CD4-positive, CD25-positive, alpha-beta regulatory T cell (primary cell): ENCODE results near the gene OTOP3. TPM values are rescaled to one million over a fixed set of nuclear protein-coding genes. Genes with fewer than 3 reads are reported as not detected.

Experiments
- ATAC-seq, 2 donors: fragments of 150-1000 bp; cut with Tn5 transposase; one replicate each; pipeline ENCODE4 v1.10.0; 2021; ENCODE audit warnings: low read depth in 2 of 2, moderate number of reproducible peaks in 2 of 2, moderate library complexity in 1 of 2
- DNase-seq, 3 donors: peaks; one replicate each; pipeline versions ENCODE4 v3.0.0 to v3.0.0-alpha.2; 2012 to 2022; ENCODE audit warnings: mixed read lengths in 1 of 3
- H3K27ac ChIP-seq: one replicate; pipeline ENCODE4 v1.7.0; 2013; ENCODE audit warnings: mild to moderate bottlenecking, low read length; ENCODE audit not compliant: insufficient read depth, poor library complexity, severe bottlenecking
- H3K27me3 ChIP-seq: one replicate; pipeline ENCODE4 v1.7.0; 2013; ENCODE audit warnings: low read length; ENCODE audit not compliant: control insufficient read depth, insufficient read depth
- H3K36me3 ChIP-seq: one replicate; pipeline ENCODE4 v1.7.0; 2013; ENCODE audit warnings: mild to moderate bottlenecking, low read length, moderate library complexity; ENCODE audit not compliant: control insufficient read depth, insufficient read depth
- H3K4me1 ChIP-seq: 2 replicates; pipeline ENCODE4 v1.7.0; 2013; ENCODE audit warnings: mild to moderate bottlenecking, low read length; ENCODE audit not compliant: insufficient read depth, control insufficient read depth, poor library complexity, severe bottlenecking
- H3K4me3 ChIP-seq: one replicate; pipeline ENCODE4 v1.7.0; 2013; ENCODE audit warnings: low read depth, mild to moderate bottlenecking, low read length, moderate library complexity
- H3K9me3 ChIP-seq, 2 experiments: 1 replicate in 1 of 2; 2 replicates in 1 of 2; pipeline ENCODE4 v1.7.0; 2013; ENCODE audit warnings: low read length in 2 of 2, mild to moderate bottlenecking in 1 of 2, moderate library complexity in 1 of 2; ENCODE audit not compliant: control insufficient read depth in 2 of 2
- H3K27ac Mint-ChIP-seq, 3 donors: one replicate each; pipeline ENCODE4 v1.8.0; 2020 to 2022; ENCODE audit warnings: mild to moderate bottlenecking in 3 of 3, mixed read lengths in 3 of 3, moderate library complexity in 2 of 3
- H3K27me3 Mint-ChIP-seq: one replicate; pipeline ENCODE4 v1.8.0; 2022; ENCODE audit warnings: mild to moderate bottlenecking, mixed read lengths
- H3K36me3 Mint-ChIP-seq: one replicate; pipeline ENCODE4 v1.8.0; 2020; ENCODE audit warnings: mixed read lengths
- H3K4me1 Mint-ChIP-seq, 4 donors: one replicate each; pipeline ENCODE4 v1.8.0; 2020 to 2022; ENCODE audit warnings: mixed read lengths in 4 of 4, mild to moderate bottlenecking in 1 of 4
- H3K4me3 Mint-ChIP-seq, 4 donors: one replicate each; pipeline ENCODE4 v1.8.0; 2020 to 2022; ENCODE audit warnings: mild to moderate bottlenecking in 4 of 4, mixed read lengths in 4 of 4, moderate library complexity in 3 of 4
- H3K9me3 Mint-ChIP-seq, 7 donors: one replicate each; pipeline ENCODE4 v1.8.0; 2020 to 2022; ENCODE audit warnings: mixed read lengths in 7 of 7, mild to moderate bottlenecking in 3 of 7, moderate library complexity in 2 of 7
- polyA plus RNA-seq, 4 donors: library from polyadenylated mRNA; unstranded; fragments of 300-500 nt; fragmentation: Illumina TruSeq; gene quantifications; one replicate each; pipeline ENCODE4 v1.2.3, GENCODE V29; 2021
- total RNA-seq: library from RNA; stranded (reverse); gene quantifications from one replicate; pipeline ENCODE4 v1.2.3, GENCODE V29; 2022

Gene OTOP3
- total and polyA plus RNA-seq, 5 donors from 2014 or later, result not detected

DNA sequence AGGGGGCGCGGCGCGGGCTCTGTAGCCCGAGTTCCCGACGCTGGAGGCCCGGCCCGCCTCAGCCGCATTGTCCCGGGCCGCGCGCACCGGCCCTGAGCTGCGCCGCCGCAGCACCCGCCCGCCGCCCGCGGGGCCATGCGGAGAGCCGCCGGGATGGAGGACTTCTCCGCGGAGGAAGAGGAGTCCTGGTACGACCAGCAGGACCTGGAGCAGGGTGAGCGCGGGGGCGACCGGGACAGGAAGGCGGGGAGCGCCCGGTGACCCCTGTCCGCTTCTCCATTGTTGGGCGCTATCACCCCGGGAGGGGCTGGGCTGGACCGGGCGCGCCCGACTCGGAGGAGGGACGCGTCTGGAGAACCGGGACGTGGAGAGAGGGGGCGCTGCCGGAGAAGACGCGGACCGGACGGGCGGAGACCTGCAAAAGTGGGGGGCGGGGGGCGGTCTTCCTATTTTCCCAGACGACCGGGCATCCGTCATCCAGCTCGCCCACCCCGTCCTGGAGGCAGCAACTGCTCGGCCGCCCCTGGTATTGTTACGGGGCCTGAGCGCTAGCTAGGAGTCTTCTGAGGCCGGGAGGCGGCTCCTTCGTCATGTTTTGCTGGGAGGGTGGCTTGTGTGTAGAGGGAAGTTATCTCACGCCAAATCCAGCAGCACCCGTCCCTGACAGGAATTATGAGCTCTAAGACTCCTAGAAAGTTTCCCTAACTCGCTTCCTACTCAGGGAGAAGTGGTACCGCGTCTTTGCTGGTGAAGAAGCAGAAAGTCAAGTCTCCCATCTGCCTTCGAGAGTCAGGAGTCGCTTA lies 52.4 kb downstream of the OTOP3 start:
- peak overlapping the region; percentile 73 to 91 (median 80) for H3K4me3 Mint-ChIP-seq
- Histone ChIP-seq H3K4me1 (peaks cover 18% of the 10 kb centered on the region), H3K4me3 (no peak overlapping the region), H3K36me3 (no peaks in the 10 kb centered on the region), H3K9me3 (no peaks in the 10 kb centered on the region), H3K27me3 (peaks cover 10% of the 10 kb centered on the region), H3K27ac (no peak overlapping the region)
- peak in 2 of 3 donors; percentile 18 to 27 for DNase-seq
- peak; percentile 33 to 52 for ATAC-seq
- no peaks in the 10 kb centered on the region for H3K9me3 Mint-ChIP-seq
- peaks cover 31% of the 10 kb centered on the region for H3K27me3 Mint-ChIP-seq
- H3K27ac Mint-ChIP-seq, result no peak overlapping the region
- H3K4me1 Mint-ChIP-seq, result peaks cover 3 to 19% (median 12%) of the 10 kb centered on the region in 4 donors
- H3K36me3 Mint-ChIP-seq, result no peaks in the 10 kb centered on the region

DNA sequence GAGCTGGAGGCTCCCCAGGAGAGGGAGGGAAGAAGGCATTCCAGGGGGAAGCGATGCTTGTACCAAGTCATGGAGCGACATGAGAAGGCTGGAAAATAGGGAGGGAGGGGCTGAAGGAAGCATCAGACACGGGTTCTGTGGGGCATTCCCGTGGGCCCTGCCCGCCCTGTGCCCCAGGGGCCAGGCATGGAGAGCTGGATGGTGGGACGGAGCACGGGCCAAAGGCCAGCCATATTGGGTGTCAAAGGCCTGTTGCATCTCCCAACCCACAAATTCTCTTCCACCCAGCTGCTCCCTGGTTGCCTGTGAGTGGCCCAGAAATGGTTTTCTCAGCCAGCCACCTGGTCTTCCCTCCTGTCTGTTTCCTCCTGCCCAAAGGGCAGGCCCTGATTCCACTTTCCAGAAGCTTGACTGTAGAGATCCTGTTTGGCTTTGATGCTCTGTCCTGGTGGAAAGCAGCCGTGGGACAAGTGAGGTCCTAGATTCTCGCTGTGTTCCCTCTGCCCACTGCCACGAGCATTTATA lies 54.9 kb downstream of the OTOP3 start:
- Histone ChIP-seq H3K27ac (no peak overlapping the region), H3K4me3 (no peak overlapping the region), H3K9me3 (no peaks in the 10 kb centered on the region), H3K36me3 (no peaks in the 10 kb centered on the region), H3K27me3 (peaks cover 4% of the 10 kb centered on the region), H3K4me1 (peaks cover 18% of the 10 kb centered on the region)
- H3K27me3 Mint-ChIP-seq, result peaks cover 35% of the 10 kb centered on the region
- H3K4me3 Mint-ChIP-seq, result peak overlapping the region in 1 of 4 donors; percentile 73
- H3K36me3 Mint-ChIP-seq, result no peaks in the 10 kb centered on the region
- ATAC-seq, result no peak
- no peaks in the 10 kb centered on the region for H3K9me3 Mint-ChIP-seq
- no peak for DNase-seq
- peak overlapping the region in 1 of 3 donors; percentile 28 for H3K27ac Mint-ChIP-seq
- peaks cover 3 to 12% (median 9%) of the 10 kb centered on the region in 4 donors for H3K4me1 Mint-ChIP-seq

DNA sequence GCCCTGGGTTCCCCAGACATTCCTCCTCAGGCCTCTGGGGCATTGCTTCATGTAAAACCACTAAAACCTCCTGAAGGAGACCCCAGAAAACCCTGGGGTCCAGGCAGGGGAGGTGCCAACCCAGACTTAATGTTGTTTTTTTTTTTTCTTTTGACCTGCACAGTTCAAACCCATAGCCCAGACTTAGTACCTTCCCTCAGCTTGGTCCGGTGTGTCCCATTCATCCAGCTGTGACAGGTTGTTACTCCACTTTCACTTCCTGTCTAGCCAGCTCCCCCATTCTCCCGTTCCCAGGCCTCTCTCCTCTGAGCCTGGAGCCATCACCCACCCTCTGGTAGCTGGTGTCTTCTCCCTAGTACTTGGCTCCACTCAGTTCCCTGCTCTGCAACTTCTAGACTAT lies 56.5 kb downstream of the OTOP3 start:
- Mint-ChIP-seq H3K27ac (no peak overlapping the region), H3K36me3 (no peaks in the 10 kb centered on the region), H3K4me1 (peaks cover 1 to 4% (median 2%) of the 10 kb centered on the region in 4 donors), H3K27me3 (peaks cover 27% of the 10 kb centered on the region), H3K9me3 (no peaks in the 10 kb centered on the region), H3K4me3 (peak overlapping the region in 1 of 4 donors; percentile 51)
- H3K4me3 ChIP-seq, result no peak overlapping the region
- no peaks in the 10 kb centered on the region for H3K9me3 ChIP-seq
- DNase-seq (no peak), ATAC-seq (no peak)
- H3K27ac ChIP-seq, result no peak overlapping the region
- no peaks in the 10 kb centered on the region for H3K36me3 ChIP-seq
- peaks cover 14% of the 10 kb centered on the region for H3K4me1 ChIP-seq
- peaks cover 4% of the 10 kb centered on the region for H3K27me3 ChIP-seq

DNA sequence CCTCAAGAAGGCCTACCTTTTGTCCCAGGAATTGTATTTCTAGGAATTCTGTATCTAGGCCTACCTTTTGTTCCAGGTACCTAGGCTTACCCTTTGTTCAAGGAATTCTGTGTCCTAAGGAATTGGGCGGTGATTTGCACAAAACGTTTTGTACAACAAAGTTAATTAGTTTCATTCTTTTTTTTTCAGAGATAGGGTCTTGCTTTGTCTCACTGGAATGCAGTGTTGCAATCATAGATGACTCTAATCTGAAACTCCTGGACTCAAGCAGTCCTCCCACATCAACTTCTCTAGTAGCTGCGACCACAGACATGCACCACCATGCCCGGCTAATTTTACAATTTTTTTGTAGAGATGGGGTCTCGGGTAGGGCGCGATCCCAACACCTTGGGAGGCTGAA lies 58.7 kb downstream of the OTOP3 start:
- no peak overlapping the region for H3K4me3 ChIP-seq
- Mint-ChIP-seq H3K27ac (no peak overlapping the region), H3K27me3 (peaks cover 25% of the 10 kb centered on the region), H3K36me3 (no peaks in the 10 kb centered on the region), H3K4me1 (peaks cover 0 to 5% (median 0%) of the 10 kb centered on the region in 4 donors), H3K4me3 (no peak overlapping the region), H3K9me3 (no peaks in the 10 kb centered on the region)
- H3K9me3 ChIP-seq, result no peaks in the 10 kb centered on the region
- DNase-seq (no peak), ATAC-seq (no peak)
- no peaks in the 10 kb centered on the region for H3K4me1 ChIP-seq
- H3K27me3 ChIP-seq, result no peaks in the 10 kb centered on the region
- H3K27ac ChIP-seq, result no peak overlapping the region
- no peaks in the 10 kb centered on the region for H3K36me3 ChIP-seq

DNA sequence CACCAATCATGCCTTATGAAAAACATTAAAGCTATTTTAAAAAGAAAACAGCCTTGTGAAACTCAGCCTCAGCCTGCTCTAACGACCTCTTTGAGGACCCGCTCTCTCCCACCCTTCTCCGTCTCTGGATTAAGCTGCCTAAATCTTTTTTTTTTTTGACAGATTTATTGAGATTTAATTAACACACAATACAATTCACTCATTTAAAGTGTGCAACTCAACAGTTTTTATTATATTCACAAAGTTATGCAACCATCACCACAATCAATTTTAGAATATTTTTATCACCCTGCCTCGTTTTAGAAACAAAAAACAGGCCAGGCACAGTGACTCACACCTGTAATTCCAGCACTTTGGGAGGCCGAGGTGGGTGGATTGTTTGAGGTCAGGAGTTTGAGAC lies 60.1 kb downstream of the OTOP3 start:
- Mint-ChIP-seq H3K27me3 (peaks cover 20% of the 10 kb centered on the region), H3K36me3 (no peaks in the 10 kb centered on the region), H3K4me1 (peaks cover 0 to 5% (median 0%) of the 10 kb centered on the region in 4 donors), H3K9me3 (no peaks in the 10 kb centered on the region), H3K27ac (no peak overlapping the region), H3K4me3 (peak overlapping the region in 1 of 4 donors; percentile 61)
- H3K27ac ChIP-seq, result no peak overlapping the region
- no peaks in the 10 kb centered on the region for H3K4me1 ChIP-seq
- DNase-seq, result no peak
- H3K27me3 ChIP-seq, result no peaks in the 10 kb centered on the region
- no peak overlapping the region for H3K4me3 ChIP-seq
- H3K9me3 ChIP-seq, result no peaks in the 10 kb centered on the region
- ATAC-seq, result no peak
- H3K36me3 ChIP-seq, result no peaks in the 10 kb centered on the region

DNA sequence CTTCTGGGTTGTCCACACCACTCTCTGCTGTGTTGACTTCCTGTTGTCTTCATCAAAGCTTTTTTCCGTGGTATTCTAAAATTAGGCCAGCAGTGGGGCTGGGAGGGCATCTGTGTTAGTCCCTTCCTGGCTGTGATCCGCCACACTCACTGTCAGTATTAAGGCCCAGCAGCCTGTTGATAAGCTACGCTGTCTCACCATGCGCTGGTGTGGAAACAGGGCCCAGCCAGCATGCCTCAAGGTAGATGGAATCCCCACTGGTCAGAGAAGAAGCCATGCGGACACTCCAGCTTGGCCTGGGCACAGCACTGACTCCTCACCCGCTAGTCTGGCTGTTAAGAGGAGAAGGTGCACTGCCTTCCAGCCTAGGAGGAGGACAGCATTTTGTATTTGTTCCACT lies 63.1 kb downstream of the OTOP3 start:
- Histone ChIP-seq H3K27me3 (no peaks in the 10 kb centered on the region), H3K4me3 (no peak overlapping the region), H3K27ac (no peak overlapping the region), H3K4me1 (no peaks in the 10 kb centered on the region), H3K9me3 (no peaks in the 10 kb centered on the region), H3K36me3 (no peaks in the 10 kb centered on the region)
- H3K9me3 Mint-ChIP-seq, result no peaks in the 10 kb centered on the region
- peak overlapping the region in 1 of 3 donors; percentile 20 for H3K27ac Mint-ChIP-seq
- DNase-seq, result no peak
- H3K4me1 Mint-ChIP-seq, result peaks cover 0 to 5% (median 0%) of the 10 kb centered on the region in 4 donors
- H3K4me3 Mint-ChIP-seq, result no peak overlapping the region
- no peaks in the 10 kb centered on the region for H3K36me3 Mint-ChIP-seq
- H3K27me3 Mint-ChIP-seq, result peaks cover 4% of the 10 kb centered on the region
- no peak for ATAC-seq

DNA sequence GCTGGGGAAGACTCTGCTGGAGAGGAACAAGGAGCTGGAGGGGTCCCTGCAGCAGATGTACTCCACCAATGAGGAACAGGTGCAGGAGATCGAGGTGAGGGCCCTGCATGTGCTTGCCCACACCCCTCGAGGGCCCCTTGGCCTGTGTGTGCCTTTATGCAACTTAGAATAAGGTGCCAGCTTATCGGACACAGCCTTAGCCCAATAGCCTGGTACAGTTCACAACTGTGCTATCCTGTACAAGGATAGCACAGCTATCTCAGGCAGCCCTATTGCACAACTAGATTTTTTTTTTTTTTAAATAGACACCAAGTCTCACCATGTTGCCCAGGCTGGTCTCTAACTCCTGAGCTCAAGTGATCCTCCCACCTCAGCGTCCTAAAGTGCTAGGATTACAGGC lies 63.8 kb downstream of the OTOP3 start:
- peaks cover 0 to 5% (median 0%) of the 10 kb centered on the region in 4 donors for H3K4me1 Mint-ChIP-seq
- no peaks in the 10 kb centered on the region for H3K36me3 Mint-ChIP-seq
- H3K4me3 ChIP-seq, result no peak overlapping the region

More for the DNA sequence above, 63.8 kb downstream of the OTOP3 start:
- Mint-ChIP-seq H3K27ac (peak overlapping the region in 1 of 3 donors; percentile 63), H3K9me3 (no peaks in the 10 kb centered on the region), H3K4me3 (no peak overlapping the region), H3K27me3 (no peaks in the 10 kb centered on the region)
- Histone ChIP-seq H3K4me1 (no peaks in the 10 kb centered on the region), H3K27ac (no peak overlapping the region), H3K36me3 (no peaks in the 10 kb centered on the region), H3K9me3 (no peaks in the 10 kb centered on the region), H3K27me3 (no peaks in the 10 kb centered on the region)
- DNase-seq (no peak), ATAC-seq (no peak)
